HEK293 (cell line): ENCODE measurements around the gene CPA4.

ENCODE experiments used
- ATF2 ChIP-seq: fragments of 450-650 bp; formaldehyde crosslinking; IDR thresholded peaks from 2 replicates; pipeline ENCODE4 v1.5.1; 2016; ENCODE audit warnings: missing biosample characterization, missing genetic modification characterization, low read depth
- KLF10 ChIP-seq: fragments of 450-650 bp; IDR thresholded peaks from 2 replicates; pipeline ENCODE4 v1.5.1; 2018; ENCODE audit warnings: missing biosample characterization, mild to moderate bottlenecking, missing genetic modification characterization
- PATZ1 ChIP-seq: fragments of 450-650 bp; formaldehyde crosslinking; IDR thresholded peaks from 2 replicates; pipeline ENCODE4 v1.5.1; 2016; ENCODE audit warnings: missing biosample characterization, missing genetic modification characterization
- SETDB1 ChIP-seq: IDR thresholded peaks from one replicate; pipeline ENCODE4 v1.6.1; 2017; ENCODE audit warnings: mild to moderate bottlenecking, low read length, moderate library complexity, mixed read lengths; ENCODE audit not compliant: insufficient read length
- ZNF184 ChIP-seq: fragments of 450-650 bp; IDR thresholded peaks from 2 replicates; pipeline ENCODE4 v1.5.1; 2018; ENCODE audit warnings: missing biosample characterization, mild to moderate bottlenecking, missing genetic modification characterization
- ZNF324 ChIP-seq: fragments of 450-650 bp; formaldehyde crosslinking; IDR thresholded peaks from 2 replicates; pipeline ENCODE4 v1.5.1; 2016; ENCODE audit warnings: missing biosample characterization, missing genetic modification characterization
- ZNF623 ChIP-seq: fragments of 450-650 bp; formaldehyde crosslinking; IDR thresholded peaks from 2 replicates; pipeline ENCODE4 v1.5.1; 2016; ENCODE audit warnings: missing biosample characterization, missing genetic modification characterization
- ZNF776 ChIP-seq: fragments of 450-650 bp; formaldehyde crosslinking; IDR thresholded peaks from 2 replicates; pipeline ENCODE4 v1.5.0; 2017; ENCODE audit warnings: missing biosample characterization, missing genetic modification characterization, borderline replicate concordance
- TF ChIP-seq, protein P1 (sequence below): fragments of 450-650 bp; formaldehyde crosslinking; IDR thresholded peaks from 2 replicates; pipeline ENCODE4 v1.5.1; 2016; ENCODE audit warnings: missing biosample characterization, missing genetic modification characterization
- TF ChIP-seq, protein P2 (sequence below): fragments of 450-650 bp; formaldehyde crosslinking; IDR thresholded peaks from 2 replicates; pipeline ENCODE4 v1.5.1; 2017; ENCODE audit warnings: missing biosample characterization, mild to moderate bottlenecking, missing genetic modification characterization, moderate library complexity
- TF ChIP-seq, protein P3 (sequence below): fragments of 450-650 bp; formaldehyde crosslinking; conservative IDR thresholded peaks from 2 replicates; pipeline ENCODE4 v1.5.1; 2016; ENCODE audit warnings: low read depth, missing biosample characterization, missing genetic modification characterization

GRCh38 chr7:130298544-130299326, 5.8 kb downstream of the CPA4 start:
- TF ChIP-seq PATZ1 (no peak), ZNF623 (tag by site-specific recombination) (no peak), SETDB1 (no peak), KLF10 (tag by site-specific recombination) (no peak), ZNF184 (tag by site-specific recombination) (no peak), ATF2 (tag by site-specific recombination) (no peak), ZNF324 (no peak), ZNF776 (tag by site-specific recombination) (no peak)
- TF ChIP-seq, protein P1, sequence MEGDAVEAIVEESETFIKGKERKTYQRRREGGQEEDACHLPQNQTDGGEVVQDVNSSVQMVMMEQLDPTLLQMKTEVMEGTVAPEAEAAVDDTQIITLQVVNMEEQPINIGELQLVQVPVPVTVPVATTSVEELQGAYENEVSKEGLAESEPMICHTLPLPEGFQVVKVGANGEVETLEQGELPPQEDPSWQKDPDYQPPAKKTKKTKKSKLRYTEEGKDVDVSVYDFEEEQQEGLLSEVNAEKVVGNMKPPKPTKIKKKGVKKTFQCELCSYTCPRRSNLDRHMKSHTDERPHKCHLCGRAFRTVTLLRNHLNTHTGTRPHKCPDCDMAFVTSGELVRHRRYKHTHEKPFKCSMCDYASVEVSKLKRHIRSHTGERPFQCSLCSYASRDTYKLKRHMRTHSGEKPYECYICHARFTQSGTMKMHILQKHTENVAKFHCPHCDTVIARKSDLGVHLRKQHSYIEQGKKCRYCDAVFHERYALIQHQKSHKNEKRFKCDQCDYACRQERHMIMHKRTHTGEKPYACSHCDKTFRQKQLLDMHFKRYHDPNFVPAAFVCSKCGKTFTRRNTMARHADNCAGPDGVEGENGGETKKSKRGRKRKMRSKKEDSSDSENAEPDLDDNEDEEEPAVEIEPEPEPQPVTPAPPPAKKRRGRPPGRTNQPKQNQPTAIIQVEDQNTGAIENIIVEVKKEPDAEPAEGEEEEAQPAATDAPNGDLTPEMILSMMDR (tag by site-specific recombination): no peak
- TF ChIP-seq, protein P2, sequence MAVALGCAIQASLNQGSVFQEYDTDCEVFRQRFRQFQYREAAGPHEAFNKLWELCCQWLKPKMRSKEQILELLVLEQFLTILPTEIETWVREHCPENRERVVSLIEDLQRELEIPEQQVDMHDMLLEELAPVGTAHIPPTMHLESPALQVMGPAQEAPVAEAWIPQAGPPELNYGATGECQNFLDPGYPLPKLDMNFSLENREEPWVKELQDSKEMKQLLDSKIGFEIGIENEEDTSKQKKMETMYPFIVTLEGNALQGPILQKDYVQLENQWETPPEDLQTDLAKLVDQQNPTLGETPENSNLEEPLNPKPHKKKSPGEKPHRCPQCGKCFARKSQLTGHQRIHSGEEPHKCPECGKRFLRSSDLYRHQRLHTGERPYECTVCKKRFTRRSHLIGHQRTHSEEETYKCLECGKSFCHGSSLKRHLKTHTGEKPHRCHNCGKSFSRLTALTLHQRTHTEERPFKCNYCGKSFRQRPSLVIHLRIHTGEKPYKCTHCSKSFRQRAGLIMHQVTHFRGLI (tag by site-specific recombination): no peak
- TF ChIP-seq, protein P3, sequence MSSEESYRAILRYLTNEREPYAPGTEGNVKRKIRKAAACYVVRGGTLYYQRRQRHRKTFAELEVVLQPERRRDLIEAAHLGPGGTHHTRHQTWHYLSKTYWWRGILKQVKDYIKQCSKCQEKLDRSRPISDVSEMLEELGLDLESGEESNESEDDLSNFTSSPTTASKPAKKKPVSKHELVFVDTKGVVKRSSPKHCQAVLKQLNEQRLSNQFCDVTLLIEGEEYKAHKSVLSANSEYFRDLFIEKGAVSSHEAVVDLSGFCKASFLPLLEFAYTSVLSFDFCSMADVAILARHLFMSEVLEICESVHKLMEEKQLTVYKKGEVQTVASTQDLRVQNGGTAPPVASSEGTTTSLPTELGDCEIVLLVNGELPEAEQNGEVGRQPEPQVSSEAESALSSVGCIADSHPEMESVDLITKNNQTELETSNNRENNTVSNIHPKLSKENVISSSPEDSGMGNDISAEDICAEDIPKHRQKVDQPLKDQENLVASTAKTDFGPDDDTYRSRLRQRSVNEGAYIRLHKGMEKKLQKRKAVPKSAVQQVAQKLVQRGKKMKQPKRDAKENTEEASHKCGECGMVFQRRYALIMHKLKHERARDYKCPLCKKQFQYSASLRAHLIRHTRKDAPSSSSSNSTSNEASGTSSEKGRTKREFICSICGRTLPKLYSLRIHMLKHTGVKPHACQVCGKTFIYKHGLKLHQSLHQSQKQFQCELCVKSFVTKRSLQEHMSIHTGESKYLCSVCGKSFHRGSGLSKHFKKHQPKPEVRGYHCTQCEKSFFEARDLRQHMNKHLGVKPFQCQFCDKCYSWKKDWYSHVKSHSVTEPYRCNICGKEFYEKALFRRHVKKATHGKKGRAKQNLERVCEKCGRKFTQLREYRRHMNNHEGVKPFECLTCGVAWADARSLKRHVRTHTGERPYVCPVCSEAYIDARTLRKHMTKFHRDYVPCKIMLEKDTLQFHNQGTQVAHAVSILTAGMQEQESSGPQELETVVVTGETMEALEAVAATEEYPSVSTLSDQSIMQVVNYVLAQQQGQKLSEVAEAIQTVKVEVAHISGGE: no peak
